ENCODE results near the gene NEDD4L.

GRCh38 chr18:58400331-58400870 is 356.4 kb downstream of the NEDD4L start:
- TF ChIP-seq, protein P1, sequence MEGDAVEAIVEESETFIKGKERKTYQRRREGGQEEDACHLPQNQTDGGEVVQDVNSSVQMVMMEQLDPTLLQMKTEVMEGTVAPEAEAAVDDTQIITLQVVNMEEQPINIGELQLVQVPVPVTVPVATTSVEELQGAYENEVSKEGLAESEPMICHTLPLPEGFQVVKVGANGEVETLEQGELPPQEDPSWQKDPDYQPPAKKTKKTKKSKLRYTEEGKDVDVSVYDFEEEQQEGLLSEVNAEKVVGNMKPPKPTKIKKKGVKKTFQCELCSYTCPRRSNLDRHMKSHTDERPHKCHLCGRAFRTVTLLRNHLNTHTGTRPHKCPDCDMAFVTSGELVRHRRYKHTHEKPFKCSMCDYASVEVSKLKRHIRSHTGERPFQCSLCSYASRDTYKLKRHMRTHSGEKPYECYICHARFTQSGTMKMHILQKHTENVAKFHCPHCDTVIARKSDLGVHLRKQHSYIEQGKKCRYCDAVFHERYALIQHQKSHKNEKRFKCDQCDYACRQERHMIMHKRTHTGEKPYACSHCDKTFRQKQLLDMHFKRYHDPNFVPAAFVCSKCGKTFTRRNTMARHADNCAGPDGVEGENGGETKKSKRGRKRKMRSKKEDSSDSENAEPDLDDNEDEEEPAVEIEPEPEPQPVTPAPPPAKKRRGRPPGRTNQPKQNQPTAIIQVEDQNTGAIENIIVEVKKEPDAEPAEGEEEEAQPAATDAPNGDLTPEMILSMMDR (IDR thresholded peaks at IDR 0.05) = no peak
- no peak for TF ChIP-seq POLR2A (IDR thresholded peaks at IDR 0.05)

Measured in adrenal gland (tissue), 5 donors.